SK-N-SH treated with all-trans-retinoic acid at 6 μM for 48 hours (cell line): ENCODE data around the gene DPP9.
"Not testable (repeated sequence)": the region's sequence is repeated elsewhere in the genome, so short reads cannot be mapped to it uniquely, and the experiment has no call there.

Experiments
- ATAC-seq: fragments of 200-7000 bp; cut with Tn5 transposase; 3 replicates; pipeline ENCODE4 v1.9.1; 2020; ENCODE audit warnings: mild to moderate bottlenecking, moderate library complexity
- ARNTL ChIP-seq: fragments of 450-650 bp; formaldehyde crosslinking; IDR thresholded peaks from 2 replicates; pipeline ENCODE4 v1.5.0; 2020; ENCODE audit warnings: low read depth, mild to moderate bottlenecking, moderate library complexity, borderline replicate concordance
- BACH2 ChIP-seq: fragments of 250-450 bp; sonication (Bioruptor Pico); IDR thresholded peaks from 2 replicates; pipeline ENCODE4 v1.9.0; 2021; ENCODE audit warnings: mild to moderate bottlenecking, borderline replicate concordance
- CSDC2 ChIP-seq: fragments of 250-450 bp; sonication (Bioruptor Pico); IDR thresholded peaks from 2 replicates; pipeline ENCODE4 v1.5.0; 2020; ENCODE audit warnings: mild to moderate bottlenecking, moderate library complexity
- CSRNP3 ChIP-seq: fragments of 250-450 bp; sonication (Bioruptor Pico); IDR thresholded peaks from 2 replicates; pipeline ENCODE4 v1.5.1; 2021; ENCODE audit warnings: mild to moderate bottlenecking, moderate library complexity
- ESRRG ChIP-seq: fragments of 250-450 bp; sonication (Bioruptor Pico); IDR thresholded peaks from 2 replicates; pipeline ENCODE4 v1.6.1; 2021; ENCODE audit warnings: mild to moderate bottlenecking
- ISL1 ChIP-seq: fragments of 250-450 bp; sonication (Bioruptor Pico); IDR thresholded peaks from 2 replicates; pipeline ENCODE4 v2.1.2; 2022; ENCODE audit warnings: mild to moderate bottlenecking, moderate library complexity
- PATZ1 ChIP-seq: fragments of 250-450 bp; sonication (Bioruptor Pico); IDR thresholded peaks from 2 replicates; pipeline ENCODE4 v1.8.0; 2020; ENCODE audit warnings: mild to moderate bottlenecking, moderate library complexity, borderline replicate concordance
- POU6F1 ChIP-seq: fragments of 250-450 bp; sonication (Bioruptor Pico); IDR thresholded peaks from 2 replicates; pipeline ENCODE4 v1.8.0; 2021; ENCODE audit warnings: low read depth, mild to moderate bottlenecking, moderate library complexity, borderline replicate concordance
- PPARA ChIP-seq: fragments of 250-450 bp; sonication (Bioruptor Pico); IDR thresholded peaks from 2 replicates; pipeline ENCODE4 v1.5.0; 2020; ENCODE audit warnings: mild to moderate bottlenecking, borderline replicate concordance
- RARB ChIP-seq: fragments of 250-450 bp; sonication (Bioruptor Pico); IDR thresholded peaks from 2 replicates; pipeline ENCODE4 v1.8.0; 2021; ENCODE audit warnings: mild to moderate bottlenecking, moderate library complexity
- SNAI2 ChIP-seq: fragments of 250-450 bp; sonication (Bioruptor Pico); IDR thresholded peaks from 2 replicates; pipeline ENCODE4 v1.5.0; 2020; ENCODE audit warnings: mild to moderate bottlenecking, moderate library complexity
- ZC3H10 ChIP-seq: fragments of 250-450 bp; sonication (Bioruptor Pico); IDR thresholded peaks from 2 replicates; pipeline ENCODE4 v1.5.1; 2021; ENCODE audit warnings: mild to moderate bottlenecking, moderate library complexity
- ZFP3 ChIP-seq: fragments of 250-450 bp; sonication (Bioruptor Pico); IDR thresholded peaks from 2 replicates; pipeline ENCODE4 v1.5.0; 2020; ENCODE audit warnings: mild to moderate bottlenecking, moderate library complexity
- ZFP30 ChIP-seq: fragments of 450-650 bp; formaldehyde crosslinking; IDR thresholded peaks from 2 replicates; pipeline ENCODE4 v1.5.0; 2022; ENCODE audit warnings: mild to moderate bottlenecking, moderate library complexity
- ZNF565 ChIP-seq: fragments of 450-650 bp; formaldehyde crosslinking; conservative IDR thresholded peaks from 2 replicates; pipeline ENCODE4 v1.5.0; 2020; ENCODE audit warnings: low read depth, mild to moderate bottlenecking, moderate library complexity
- ZNF70 ChIP-seq: fragments of 450-650 bp; formaldehyde crosslinking; IDR thresholded peaks from 2 replicates; pipeline ENCODE4 v1.5.0; 2020; ENCODE audit warnings: mild to moderate bottlenecking, moderate library complexity
- ZNF8 ChIP-seq: fragments of 450-650 bp; formaldehyde crosslinking; IDR thresholded peaks from 2 replicates; pipeline ENCODE4 v1.5.0; 2020; ENCODE audit warnings: mild to moderate bottlenecking, moderate library complexity
- TF ChIP-seq, protein P1 (sequence below): fragments of 250-450 bp; sonication (Bioruptor Pico); IDR thresholded peaks from 2 replicates; pipeline ENCODE4 v1.5.0; 2020; ENCODE audit warnings: mild to moderate bottlenecking, moderate library complexity
- TF ChIP-seq, protein P2 (sequence below): fragments of 250-450 bp; sonication (Bioruptor Pico); IDR thresholded peaks from 2 replicates; pipeline ENCODE4 v1.5.1; 2020; ENCODE audit warnings: low read depth, mild to moderate bottlenecking, moderate library complexity

The DPP9 gene

DNA sequence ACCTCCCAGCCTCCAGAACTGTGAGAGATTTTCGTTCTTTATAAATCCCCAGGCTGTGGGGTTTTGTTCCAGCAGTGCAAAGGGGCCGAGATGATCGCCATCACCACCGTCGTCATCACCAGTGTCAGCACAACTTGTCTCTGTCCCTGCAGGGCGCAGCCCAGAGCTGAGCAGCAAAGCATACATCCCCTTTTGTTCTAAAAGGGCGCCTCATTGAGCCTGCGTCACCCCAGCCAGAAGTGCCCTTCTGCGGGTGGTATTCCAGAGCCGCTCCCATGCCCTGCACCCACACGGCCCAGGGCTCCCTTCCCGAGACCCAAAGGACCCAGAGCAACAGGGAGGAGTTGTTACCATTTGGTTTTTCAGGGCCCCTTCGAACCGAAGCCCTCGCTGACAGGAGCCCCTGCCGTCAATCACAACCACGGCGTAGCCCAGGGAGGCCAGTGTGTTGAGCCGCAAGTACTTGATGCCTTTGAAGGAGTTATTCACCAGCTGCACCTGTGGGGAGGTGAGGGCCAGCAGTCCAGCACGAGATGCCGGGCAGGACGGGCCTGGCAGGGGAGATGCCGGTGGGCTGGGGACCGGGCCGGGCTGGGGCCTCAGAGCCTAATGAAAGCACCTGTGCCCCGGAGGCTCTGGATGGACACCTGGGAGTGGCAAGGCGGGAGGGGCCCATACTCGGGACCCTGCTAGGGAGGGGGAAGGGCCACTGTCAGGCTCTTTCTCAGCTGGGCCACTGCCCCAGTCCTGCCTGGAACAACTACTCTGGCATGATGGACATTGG is 39.1 kb downstream of the DPP9 start (continued):
- no peak for TF ChIP-seq PPARA (CRISPR knock-in tag)
- TF ChIP-seq, all 23 proteins: peak for 0

GRCh38 chr19:4682417-4683200 is 41.0 kb downstream of the DPP9 start:
- no peak for TF ChIP-seq ISL1 (CRISPR knock-in tag)
- TF ChIP-seq ZNF565 (CRISPR knock-in tag) = no peak
- TF ChIP-seq ZNF8 (CRISPR knock-in tag) = no peak
- no peak for TF ChIP-seq ZFP30 (CRISPR knock-in tag)
- no peak for TF ChIP-seq PPARA (CRISPR knock-in tag)
- TF ChIP-seq, protein P1, sequence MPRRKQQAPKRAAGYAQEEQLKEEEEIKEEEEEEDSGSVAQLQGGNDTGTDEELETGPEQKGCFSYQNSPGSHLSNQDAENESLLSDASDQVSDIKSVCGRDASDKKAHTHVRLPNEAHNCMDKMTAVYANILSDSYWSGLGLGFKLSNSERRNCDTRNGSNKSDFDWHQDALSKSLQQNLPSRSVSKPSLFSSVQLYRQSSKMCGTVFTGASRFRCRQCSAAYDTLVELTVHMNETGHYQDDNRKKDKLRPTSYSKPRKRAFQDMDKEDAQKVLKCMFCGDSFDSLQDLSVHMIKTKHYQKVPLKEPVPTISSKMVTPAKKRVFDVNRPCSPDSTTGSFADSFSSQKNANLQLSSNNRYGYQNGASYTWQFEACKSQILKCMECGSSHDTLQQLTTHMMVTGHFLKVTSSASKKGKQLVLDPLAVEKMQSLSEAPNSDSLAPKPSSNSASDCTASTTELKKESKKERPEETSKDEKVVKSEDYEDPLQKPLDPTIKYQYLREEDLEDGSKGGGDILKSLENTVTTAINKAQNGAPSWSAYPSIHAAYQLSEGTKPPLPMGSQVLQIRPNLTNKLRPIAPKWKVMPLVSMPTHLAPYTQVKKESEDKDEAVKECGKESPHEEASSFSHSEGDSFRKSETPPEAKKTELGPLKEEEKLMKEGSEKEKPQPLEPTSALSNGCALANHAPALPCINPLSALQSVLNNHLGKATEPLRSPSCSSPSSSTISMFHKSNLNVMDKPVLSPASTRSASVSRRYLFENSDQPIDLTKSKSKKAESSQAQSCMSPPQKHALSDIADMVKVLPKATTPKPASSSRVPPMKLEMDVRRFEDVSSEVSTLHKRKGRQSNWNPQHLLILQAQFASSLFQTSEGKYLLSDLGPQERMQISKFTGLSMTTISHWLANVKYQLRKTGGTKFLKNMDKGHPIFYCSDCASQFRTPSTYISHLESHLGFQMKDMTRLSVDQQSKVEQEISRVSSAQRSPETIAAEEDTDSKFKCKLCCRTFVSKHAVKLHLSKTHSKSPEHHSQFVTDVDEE (CRISPR knock-in tag) = no peak
- TF ChIP-seq CSRNP3 = no peak
- no peak for TF ChIP-seq SNAI2 (CRISPR knock-in tag)
- no peak for TF ChIP-seq RARB
- TF ChIP-seq CSDC2 (CRISPR knock-in tag) = no peak
- no peak for TF ChIP-seq ZFP3 (CRISPR knock-in tag)
- TF ChIP-seq ZC3H10 (CRISPR knock-in tag) = no peak
- TF ChIP-seq ARNTL (CRISPR knock-in tag) = no peak
- TF ChIP-seq PATZ1 (CRISPR knock-in tag) = no peak
- TF ChIP-seq, all 23 proteins: peak for 0
- no peak for ATAC-seq

GRCh38 chr19:4680021-4680420 is 43.6 kb downstream of the DPP9 start:
- not testable (repeated sequence) for ATAC-seq

DNA sequence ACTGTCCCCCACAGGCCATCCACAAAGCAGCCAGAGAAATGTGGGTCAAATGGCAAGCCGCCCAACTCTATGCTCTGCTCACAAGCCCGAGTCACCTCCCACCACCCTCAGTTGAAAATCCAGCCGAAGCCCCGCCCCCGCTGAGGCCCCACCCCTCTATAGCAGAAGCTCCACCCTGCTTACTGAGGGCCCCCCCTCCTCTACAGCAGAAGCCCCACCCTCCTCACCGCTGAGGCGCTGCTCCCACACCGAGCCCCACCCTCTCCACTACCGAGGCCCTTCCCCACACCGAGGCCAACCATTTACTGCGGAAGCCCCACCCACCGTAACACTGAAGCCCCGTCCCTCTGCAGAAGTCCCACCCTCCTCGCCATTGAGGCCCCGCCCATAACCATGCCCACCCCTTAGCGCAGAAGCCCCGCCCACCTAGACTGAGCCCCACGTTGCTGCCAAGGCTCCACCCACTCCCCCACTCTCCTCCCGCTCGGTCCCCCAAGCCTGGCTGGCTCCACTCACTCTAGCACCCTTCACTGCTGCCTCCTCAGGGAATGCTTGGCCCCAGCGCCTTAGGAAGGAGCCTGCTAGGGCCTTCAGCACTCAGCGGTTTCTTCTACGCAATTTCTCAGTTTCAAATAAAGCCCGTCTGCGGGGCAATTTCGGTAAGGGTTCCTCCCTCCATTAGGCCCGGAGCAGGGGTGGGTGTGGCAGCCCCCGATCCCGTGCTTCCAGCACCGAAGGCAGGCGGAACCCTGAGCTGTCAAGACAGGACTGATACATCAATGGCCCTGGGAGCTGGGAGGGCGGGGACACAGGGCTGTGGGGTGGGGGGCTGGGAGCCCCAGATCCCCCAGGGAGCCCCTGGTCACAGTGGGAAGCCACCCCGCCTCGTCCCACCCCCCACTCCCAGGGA is 44.5 kb downstream of the DPP9 start:
- ATAC-seq = peak; percentile 56
- no peak for TF ChIP-seq PPARA (CRISPR knock-in tag)
- TF ChIP-seq POU6F1 (CRISPR knock-in tag) = no peak
- TF ChIP-seq, protein P2, sequence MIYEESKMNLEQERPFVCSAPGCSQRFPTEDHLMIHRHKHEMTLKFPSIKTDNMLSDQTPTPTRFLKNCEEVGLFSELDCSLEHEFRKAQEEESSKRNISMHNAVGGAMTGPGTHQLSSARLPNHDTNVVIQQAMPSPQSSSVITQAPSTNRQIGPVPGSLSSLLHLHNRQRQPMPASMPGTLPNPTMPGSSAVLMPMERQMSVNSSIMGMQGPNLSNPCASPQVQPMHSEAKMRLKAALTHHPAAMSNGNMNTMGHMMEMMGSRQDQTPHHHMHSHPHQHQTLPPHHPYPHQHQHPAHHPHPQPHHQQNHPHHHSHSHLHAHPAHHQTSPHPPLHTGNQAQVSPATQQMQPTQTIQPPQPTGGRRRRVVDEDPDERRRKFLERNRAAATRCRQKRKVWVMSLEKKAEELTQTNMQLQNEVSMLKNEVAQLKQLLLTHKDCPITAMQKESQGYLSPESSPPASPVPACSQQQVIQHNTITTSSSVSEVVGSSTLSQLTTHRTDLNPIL (CRISPR knock-in tag) = no peak
- TF ChIP-seq BACH2 (CRISPR knock-in tag) = no peak
- TF ChIP-seq ZFP3 (CRISPR knock-in tag) = no peak
- TF ChIP-seq ZNF70 (CRISPR knock-in tag) = no peak
- TF ChIP-seq, protein P1 (CRISPR knock-in tag) = no peak
- TF ChIP-seq ISL1 (CRISPR knock-in tag) = no peak
- TF ChIP-seq ESRRG = no peak
- TF ChIP-seq ZFP30 (CRISPR knock-in tag) = no peak
- no peak for TF ChIP-seq RARB
- no peak for TF ChIP-seq ZNF8 (CRISPR knock-in tag)
- no peak for TF ChIP-seq ZNF565 (CRISPR knock-in tag)
